ENCODE measurements around the gene ZNF74.

The ZNF74 gene

DNA sequence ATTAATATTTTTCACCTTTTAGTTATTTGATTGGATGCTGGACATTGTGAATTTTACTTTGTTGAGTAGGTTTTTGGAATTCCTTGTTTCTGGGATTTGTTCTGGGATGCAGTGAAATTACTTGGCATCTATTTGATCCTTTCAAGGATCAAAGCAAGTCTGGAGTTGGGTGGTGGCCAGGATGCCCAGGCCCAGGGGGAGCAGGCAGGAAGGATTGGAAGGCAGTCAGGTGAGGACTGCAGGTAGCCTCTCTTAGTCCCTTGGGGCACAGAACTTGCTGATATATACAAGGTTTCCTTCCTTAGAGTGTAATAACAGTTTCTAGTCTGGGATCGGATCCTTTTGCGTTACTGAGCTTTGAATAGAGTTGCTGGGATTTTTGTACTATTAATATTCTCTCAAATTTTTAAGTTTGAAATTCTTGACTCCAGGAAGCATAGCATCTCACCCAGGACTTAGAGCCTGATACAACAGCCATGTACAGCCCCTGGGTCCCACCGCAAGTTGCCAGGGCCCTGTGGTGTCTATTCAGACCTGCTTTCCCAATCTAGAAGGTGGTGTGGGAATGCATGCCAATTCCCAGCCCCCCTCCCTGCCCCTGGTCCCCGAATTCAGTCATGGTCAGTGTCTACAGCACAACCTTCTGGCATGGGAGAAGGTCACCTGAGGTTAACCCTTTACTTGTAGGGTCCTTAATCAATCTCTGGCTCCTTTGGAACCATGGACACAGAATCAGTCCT is 6.1 kb downstream of the ZNF74 start:
- Histone ChIP-seq H3K14ac (ENCODE audit: low read length) (no peak overlapping the region), H3K4me2 (ENCODE audit: low read length) (no peak overlapping the region), H3K18ac (ENCODE audit: low read length) (no peak overlapping the region), H2BK12ac (ENCODE audit: low read length) (no peak overlapping the region), H3K4me1 (ENCODE audit: control insufficient read depth in 1 of 2, insufficient read depth in 2 of 2, low read length in 2 of 2) (peaks cover 6 to 7% of the 10 kb centered on the region in 2 experiments), H3K36me3 (ENCODE audit: control insufficient read depth in 1 of 2, insufficient read depth in 2 of 2, low read length in 2 of 2) (peaks cover 24 to 36% of the 10 kb centered on the region in 2 experiments), H2BK5ac (ENCODE audit: low read depth, low read length, poor library complexity) (no peak overlapping the region), H2BK120ac (ENCODE audit: insufficient read depth, low read length, poor library complexity) (no peak overlapping the region), H4K91ac (ENCODE audit: low read depth, low read length) (no peak overlapping the region), H3K27me3 (ENCODE audit: insufficient read depth, low read length) (no peaks in the 10 kb centered on the region), H3K9me3 (ENCODE audit: insufficient read depth, low read depth, low read length) (peaks cover 8% of the 10 kb centered on the region), H4K12ac (ENCODE audit: low read depth, low read length) (no peak overlapping the region), H3K79me1 (ENCODE audit: low read length) (no peaks in the 10 kb centered on the region), H2AK5ac (ENCODE audit: low read length) (no peak overlapping the region), H3K4ac (ENCODE audit: low read depth, low read length) (no peak overlapping the region), H3K79me2 (ENCODE audit: control insufficient read depth, insufficient read depth, low read length, poor library complexity) (no peaks in the 10 kb centered on the region), H4K8ac (ENCODE audit: low read depth, low read length) (no peak overlapping the region), H2AFZ (ENCODE audit: insufficient read depth, low read length, poor library complexity) (no peak overlapping the region), H3K9ac (ENCODE audit: low read length) (no peak overlapping the region), H3K23ac (ENCODE audit: low read length) (no peak overlapping the region), H3K4me3 (ENCODE audit: low read depth, low read length) (no peak overlapping the region), H3K27ac (ENCODE audit: low read depth, low read length) (no peak overlapping the region)
- DNase-seq, result no peak
- WGBS (ENCODE audit: extremely low coverage, insufficient coverage, insufficient read length), result no CpG with 5 or more reads among the region's 4 CpGs

DNA sequence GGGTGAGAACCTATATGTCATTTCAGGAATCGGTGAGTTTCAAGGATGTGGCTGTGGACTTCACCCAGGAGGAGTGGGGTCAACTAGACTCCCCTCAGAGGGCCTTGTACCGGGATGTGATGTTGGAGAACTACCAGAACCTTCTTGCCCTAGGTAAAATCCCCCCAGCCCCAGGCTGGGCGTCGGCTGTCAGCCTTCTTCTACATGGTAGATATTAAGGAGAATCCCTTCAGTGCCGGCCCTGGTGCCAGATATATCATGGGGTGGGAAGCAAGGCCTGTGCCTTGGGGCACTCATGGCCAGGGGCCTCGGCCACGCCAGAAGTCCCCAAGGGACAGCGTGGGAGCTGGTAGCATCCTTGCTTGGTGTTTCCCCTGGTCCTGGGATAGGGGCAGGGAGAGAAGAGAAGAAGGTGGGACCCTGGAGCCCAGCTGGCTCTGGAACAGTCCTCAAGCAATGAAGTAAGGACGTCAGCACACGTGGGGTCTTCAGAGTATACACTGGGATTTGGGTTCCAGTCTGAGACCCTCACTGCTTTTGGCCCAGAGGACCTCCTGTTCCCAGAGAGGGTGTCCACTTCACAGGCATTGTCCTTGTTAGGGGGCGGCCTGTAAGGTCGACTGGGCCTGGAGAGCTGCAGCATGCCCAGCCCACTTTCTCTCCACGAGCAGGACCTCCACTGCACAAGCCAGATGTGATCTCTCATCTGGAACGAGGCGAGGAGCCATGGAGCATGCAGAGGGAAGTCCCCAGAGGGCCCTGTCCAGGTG is 6.8 kb downstream of the ZNF74 start:
- no peaks in the 10 kb centered on the region for H3K27me3 ChIP-seq (ENCODE audit: insufficient read depth, low read length)
- WGBS (ENCODE audit: extremely low coverage, insufficient coverage, insufficient read length), result no CpG with 5 or more reads among the region's 15 CpGs
- no peak overlapping the region for H4K12ac ChIP-seq (ENCODE audit: low read depth, low read length)
- DNase-seq, result no peak
- no peak overlapping the region for H2BK12ac ChIP-seq (ENCODE audit: low read length)
- H3K4ac ChIP-seq (ENCODE audit: low read depth, low read length), result no peak overlapping the region
- H3K18ac ChIP-seq (ENCODE audit: low read length), result no peak overlapping the region
- no peak overlapping the region for H3K23ac ChIP-seq (ENCODE audit: low read length)
- H2BK120ac ChIP-seq (ENCODE audit: insufficient read depth, low read length, poor library complexity), result no peak overlapping the region
- no peak overlapping the region for H3K4me3 ChIP-seq (ENCODE audit: low read depth, low read length)
- H4K8ac ChIP-seq (ENCODE audit: low read depth, low read length), result no peak overlapping the region
- no peak overlapping the region for H2AFZ ChIP-seq (ENCODE audit: insufficient read depth, low read length, poor library complexity)
- H4K91ac ChIP-seq (ENCODE audit: low read depth, low read length), result no peak overlapping the region
- H3K9ac ChIP-seq (ENCODE audit: low read length), result no peak overlapping the region
- H2AK5ac ChIP-seq (ENCODE audit: low read length), result no peak overlapping the region
- H3K27ac ChIP-seq (ENCODE audit: low read depth, low read length), result no peak overlapping the region
- H3K4me1 ChIP-seq (ENCODE audit: control insufficient read depth in 1 of 2, insufficient read depth in 2 of 2, low read length in 2 of 2), result no peaks in the 10 kb centered on the region
- no peaks in the 10 kb centered on the region for H3K79me2 ChIP-seq (ENCODE audit: control insufficient read depth, insufficient read depth, low read length, poor library complexity)
- no peak overlapping the region for H3K4me2 ChIP-seq (ENCODE audit: low read length)
- peaks cover 29 to 42% of the 10 kb centered on the region in 2 experiments for H3K36me3 ChIP-seq (ENCODE audit: control insufficient read depth in 1 of 2, insufficient read depth in 2 of 2, low read length in 2 of 2)
- H3K14ac ChIP-seq (ENCODE audit: low read length), result no peak overlapping the region
- H3K9me3 ChIP-seq (ENCODE audit: insufficient read depth, low read depth, low read length), result peaks cover 4% of the 10 kb centered on the region
- no peaks in the 10 kb centered on the region for H3K79me1 ChIP-seq (ENCODE audit: low read length)
- no peak overlapping the region for H2BK5ac ChIP-seq (ENCODE audit: low read depth, low read length, poor library complexity)

DNA sequence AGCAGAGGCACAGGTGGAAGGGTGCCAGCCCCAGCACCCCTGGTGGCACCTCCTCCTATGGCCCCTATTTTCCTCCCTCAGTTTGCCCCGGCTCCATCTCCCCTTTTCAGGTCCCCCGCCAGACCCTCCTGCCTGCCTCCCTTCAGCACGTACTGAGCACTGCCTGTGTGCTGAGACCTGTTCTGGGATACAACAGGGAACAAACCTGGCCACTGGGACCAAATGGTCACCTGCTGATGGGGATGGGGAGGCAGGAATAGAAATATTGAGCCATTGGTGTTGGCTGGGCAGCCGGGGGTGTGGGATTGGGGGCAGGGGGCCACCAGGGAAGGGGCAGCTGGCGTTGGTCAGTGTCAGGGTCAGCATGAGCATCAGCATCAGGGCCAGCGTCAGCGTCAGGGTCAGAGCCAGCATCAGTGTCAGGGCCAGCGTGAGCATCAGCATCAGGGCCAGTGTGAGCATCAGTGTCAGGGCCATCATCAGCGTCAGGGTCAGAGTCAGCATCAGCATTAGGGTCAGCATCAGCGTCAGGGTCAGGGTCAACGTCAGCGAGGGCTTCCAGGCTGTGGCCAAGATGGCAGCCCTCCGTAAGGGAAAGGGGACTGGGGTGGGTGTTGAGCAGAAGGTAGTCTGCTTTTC is 7.5 kb downstream of the ZNF74 start:
- Histone ChIP-seq H3K27me3 (ENCODE audit: insufficient read depth, low read length) (no peaks in the 10 kb centered on the region), H3K14ac (ENCODE audit: low read length) (no peak overlapping the region), H3K9ac (ENCODE audit: low read length) (peak overlapping the region; percentile 67), H3K4me1 (ENCODE audit: control insufficient read depth in 1 of 2, insufficient read depth in 2 of 2, low read length in 2 of 2) (no peaks in the 10 kb centered on the region), H4K8ac (ENCODE audit: low read depth, low read length) (no peak overlapping the region), H2BK5ac (ENCODE audit: low read depth, low read length, poor library complexity) (no peak overlapping the region), H3K36me3 (ENCODE audit: control insufficient read depth in 1 of 2, insufficient read depth in 2 of 2, low read length in 2 of 2) (peaks cover 36 to 49% of the 10 kb centered on the region in 2 experiments), H3K4me3 (ENCODE audit: low read depth, low read length) (peak overlapping the region; percentile 62), H2BK12ac (ENCODE audit: low read length) (no peak overlapping the region), H3K4me2 (ENCODE audit: low read length) (no peak overlapping the region), H3K27ac (ENCODE audit: low read depth, low read length) (no peak overlapping the region), H4K12ac (ENCODE audit: low read depth, low read length) (no peak overlapping the region), H3K9me3 (ENCODE audit: insufficient read depth, low read depth, low read length) (peaks cover 4% of the 10 kb centered on the region), H3K18ac (ENCODE audit: low read length) (no peak overlapping the region), H2AFZ (ENCODE audit: insufficient read depth, low read length, poor library complexity) (no peak overlapping the region), H2BK120ac (ENCODE audit: insufficient read depth, low read length, poor library complexity) (no peak overlapping the region), H3K79me2 (ENCODE audit: control insufficient read depth, insufficient read depth, low read length, poor library complexity) (no peaks in the 10 kb centered on the region), H3K23ac (ENCODE audit: low read length) (no peak overlapping the region), H3K4ac (ENCODE audit: low read depth, low read length) (no peak overlapping the region), H3K79me1 (ENCODE audit: low read length) (no peaks in the 10 kb centered on the region), H2AK5ac (ENCODE audit: low read length) (no peak overlapping the region), H4K91ac (ENCODE audit: low read depth, low read length) (no peak overlapping the region)
- no CpG with 5 or more reads among the region's 13 CpGs for WGBS (ENCODE audit: extremely low coverage, insufficient coverage, insufficient read length)
- DNase-seq, result no peak

DNA sequence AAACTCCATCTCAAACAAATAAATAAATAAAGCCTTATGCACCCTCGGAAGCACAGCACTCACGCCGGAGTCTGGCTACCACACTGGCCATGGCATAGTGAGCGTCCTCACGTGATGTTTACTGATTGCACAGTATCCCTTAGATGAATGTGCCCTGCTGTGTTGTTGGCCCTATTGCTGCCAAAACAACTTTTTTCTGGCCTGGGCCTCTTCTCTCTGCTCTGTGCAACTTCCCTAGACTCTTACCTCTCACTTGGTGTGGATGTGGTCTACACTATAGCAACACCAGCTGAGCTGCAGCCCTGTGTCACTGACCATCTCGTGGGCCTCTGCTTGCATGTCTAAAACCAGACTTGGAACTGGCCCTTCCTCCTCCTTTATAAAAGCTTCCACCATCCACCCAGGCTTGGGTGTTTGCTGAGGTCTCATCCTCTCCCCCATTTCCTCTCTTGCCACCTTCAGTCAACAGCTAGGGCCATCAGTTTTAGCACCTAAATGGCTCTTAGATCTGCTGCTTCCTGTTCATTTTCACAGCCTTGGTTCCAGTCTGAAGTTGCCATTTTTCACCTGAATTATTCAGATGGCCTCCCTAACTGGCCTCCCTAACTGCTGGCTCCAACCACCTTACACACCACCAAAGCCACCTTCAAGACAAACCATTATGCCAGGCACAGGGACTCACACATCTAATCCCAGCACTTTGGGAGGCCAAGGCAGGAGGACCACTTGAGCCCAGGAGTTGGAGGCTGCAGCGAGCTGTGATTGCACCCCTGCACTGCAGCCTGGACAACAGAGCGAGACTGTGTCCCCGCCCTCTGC is 9.2 kb downstream of the ZNF74 start:
- Histone ChIP-seq H4K91ac (ENCODE audit: low read depth, low read length) (no peak overlapping the region), H3K27me3 (ENCODE audit: insufficient read depth, low read length) (no peaks in the 10 kb centered on the region), H4K8ac (ENCODE audit: low read depth, low read length) (no peak overlapping the region), H3K14ac (ENCODE audit: low read length) (no peak overlapping the region), H4K12ac (ENCODE audit: low read depth, low read length) (no peak overlapping the region), H3K4me2 (ENCODE audit: low read length) (no peak overlapping the region), H2AK5ac (ENCODE audit: low read length) (no peak overlapping the region), H3K36me3 (ENCODE audit: control insufficient read depth in 1 of 2, insufficient read depth in 2 of 2, low read length in 2 of 2) (peaks cover 49 to 61% of the 10 kb centered on the region in 2 experiments), H3K4me3 (ENCODE audit: low read depth, low read length) (no peak overlapping the region), H3K79me1 (ENCODE audit: low read length) (no peaks in the 10 kb centered on the region), H3K4ac (ENCODE audit: low read depth, low read length) (no peak overlapping the region), H3K18ac (ENCODE audit: low read length) (no peak overlapping the region), H3K79me2 (ENCODE audit: control insufficient read depth, insufficient read depth, low read length, poor library complexity) (no peaks in the 10 kb centered on the region), H2BK12ac (ENCODE audit: low read length) (no peak overlapping the region), H2BK120ac (ENCODE audit: insufficient read depth, low read length, poor library complexity) (no peak overlapping the region), H3K9ac (ENCODE audit: low read length) (no peak overlapping the region), H3K9me3 (ENCODE audit: insufficient read depth, low read depth, low read length) (peaks cover 4% of the 10 kb centered on the region), H2AFZ (ENCODE audit: insufficient read depth, low read length, poor library complexity) (no peak overlapping the region), H2BK5ac (ENCODE audit: low read depth, low read length, poor library complexity) (no peak overlapping the region), H3K27ac (ENCODE audit: low read depth, low read length) (no peak overlapping the region), H3K23ac (ENCODE audit: low read length) (no peak overlapping the region), H3K4me1 (ENCODE audit: control insufficient read depth in 1 of 2, insufficient read depth in 2 of 2, low read length in 2 of 2) (no peaks in the 10 kb centered on the region)
- DNase-seq, result no peak
- WGBS (ENCODE audit: extremely low coverage, insufficient coverage, insufficient read length), result no CpG with 5 or more reads among the region's 9 CpGs

Data from trophoblast cell (in vitro differentiated cells and primary cell).